Activated naive CD8-positive, alpha-beta T cell (primary cell): Measurements from ENCODE around the gene NELFE.
A peak's percentile ranks its signal among the peaks of the same experiment; 100 is the strongest.
"Not testable (repeated sequence)": the region's sequence is repeated elsewhere in the genome, so short reads cannot be mapped to it uniquely, and the experiment has no call there.

Source experiments
- H3K27ac Mint-ChIP-seq: one replicate; pipeline ENCODE4 v1.8.0; 2021; ENCODE audit warnings: mixed read lengths
- H3K27me3 Mint-ChIP-seq: one replicate; pipeline ENCODE4 v1.8.0; 2021; ENCODE audit warnings: mixed read lengths
- H3K36me3 Mint-ChIP-seq: one replicate; pipeline ENCODE4 v1.8.0; 2021; ENCODE audit warnings: mixed read lengths
- H3K4me1 Mint-ChIP-seq: one replicate; pipeline ENCODE4 v1.8.0; 2021; ENCODE audit warnings: low read depth, mixed read lengths
- H3K4me3 Mint-ChIP-seq: one replicate; pipeline ENCODE4 v1.8.0; 2021; ENCODE audit warnings: mild to moderate bottlenecking, mixed read lengths
- H3K9me3 Mint-ChIP-seq: one replicate; pipeline ENCODE4 v1.8.0; 2021; ENCODE audit warnings: low read depth, mixed read lengths

NELFE gene

DNA sequence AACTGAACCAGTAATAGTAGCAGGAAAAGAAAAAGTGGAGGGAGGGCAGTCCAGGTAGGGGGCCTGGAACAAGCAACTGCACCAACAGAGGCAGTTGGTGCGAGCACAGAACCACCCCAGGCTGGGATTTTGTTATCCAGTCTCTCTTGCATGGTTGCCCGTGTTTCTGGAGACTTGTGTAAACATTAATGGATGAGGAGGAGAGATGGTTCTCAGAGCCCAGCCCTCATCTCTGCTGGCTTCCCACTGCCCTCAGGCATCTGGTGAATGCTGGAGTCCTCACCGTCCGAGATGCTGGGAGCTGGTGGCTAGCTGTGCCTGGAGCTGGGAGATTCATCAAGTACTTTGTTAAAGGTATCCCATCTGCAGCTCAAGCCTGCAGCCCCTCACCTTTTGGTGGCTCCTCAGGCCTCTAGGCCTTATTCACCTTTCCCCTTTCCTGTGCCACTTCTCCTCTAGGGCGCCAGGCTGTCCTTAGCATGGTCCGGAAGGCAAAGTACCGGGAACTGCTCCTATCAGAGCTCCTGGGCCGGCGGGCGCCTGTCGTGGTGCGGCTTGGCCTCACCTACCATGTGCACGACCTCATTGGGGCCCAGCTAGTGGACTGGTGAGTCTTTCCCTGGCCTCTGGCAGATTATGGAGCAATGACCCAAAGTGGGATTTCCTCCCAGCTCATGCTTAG, 21.6 kb upstream of the NELFE start:
- H3K27ac Mint-ChIP-seq, result peak overlapping the region; percentile 89
- not testable (repeated sequence) for H3K9me3 Mint-ChIP-seq, H3K36me3 Mint-ChIP-seq, H3K27me3 Mint-ChIP-seq, H3K4me3 Mint-ChIP-seq
- peaks cover 16% of the 10 kb centered on the region for H3K4me1 Mint-ChIP-seq

DNA sequence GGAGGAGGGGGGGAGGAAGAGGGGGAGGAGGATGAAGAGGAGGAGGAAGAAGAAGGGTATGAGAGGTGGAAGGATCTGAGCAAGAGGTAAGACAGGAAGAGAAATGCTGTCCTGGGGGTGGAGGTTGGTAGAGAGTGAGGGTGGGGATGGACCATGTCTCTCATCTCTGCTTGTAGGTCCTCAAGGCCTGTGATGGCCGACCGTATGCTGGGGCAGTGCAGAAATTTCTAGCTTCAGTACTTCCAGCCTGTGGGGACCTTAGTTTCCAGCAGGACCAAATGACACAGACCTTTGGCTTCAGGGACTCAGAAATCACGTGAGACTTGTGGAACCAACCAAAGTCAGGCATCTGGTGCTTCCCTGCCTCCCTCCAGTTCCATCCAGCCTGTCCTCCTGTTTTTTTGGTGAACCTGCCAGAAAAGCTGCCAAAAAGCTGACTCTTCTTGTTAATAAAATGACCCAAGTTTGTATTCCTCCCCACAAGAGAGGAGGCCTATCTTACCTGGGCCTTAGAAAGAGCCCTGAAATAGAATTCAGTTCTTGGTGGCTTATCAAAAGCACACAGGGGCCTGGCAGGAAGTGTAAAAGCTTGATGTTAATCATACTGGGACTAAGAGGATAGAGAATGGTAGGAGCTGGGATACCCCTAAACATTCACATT, 20.6 kb upstream of the NELFE start:
- H3K27ac Mint-ChIP-seq, result peak overlapping the region; percentile 89
- no peaks in the 10 kb centered on the region for H3K9me3 Mint-ChIP-seq
- no peak overlapping the region for H3K4me3 Mint-ChIP-seq

GRCh38 chr6:31978831-31979230, 20.1 kb upstream of the NELFE start:
- no peak overlapping the region for H3K4me3 Mint-ChIP-seq
- no peaks in the 10 kb centered on the region for H3K27me3 Mint-ChIP-seq
- H3K9me3 Mint-ChIP-seq, result no peaks in the 10 kb centered on the region
- H3K36me3 Mint-ChIP-seq, result no peaks in the 10 kb centered on the region
- H3K27ac Mint-ChIP-seq, result peak overlapping the region; percentile 88
- H3K4me1 Mint-ChIP-seq, result peaks cover 22% of the 10 kb centered on the region

More for the DNA sequence above, 20.6 kb upstream of the NELFE start:
- Mint-ChIP-seq H3K4me1 (peaks cover 19% of the 10 kb centered on the region), H3K27me3 (no peaks in the 10 kb centered on the region), H3K36me3 (no peaks in the 10 kb centered on the region)

DNA sequence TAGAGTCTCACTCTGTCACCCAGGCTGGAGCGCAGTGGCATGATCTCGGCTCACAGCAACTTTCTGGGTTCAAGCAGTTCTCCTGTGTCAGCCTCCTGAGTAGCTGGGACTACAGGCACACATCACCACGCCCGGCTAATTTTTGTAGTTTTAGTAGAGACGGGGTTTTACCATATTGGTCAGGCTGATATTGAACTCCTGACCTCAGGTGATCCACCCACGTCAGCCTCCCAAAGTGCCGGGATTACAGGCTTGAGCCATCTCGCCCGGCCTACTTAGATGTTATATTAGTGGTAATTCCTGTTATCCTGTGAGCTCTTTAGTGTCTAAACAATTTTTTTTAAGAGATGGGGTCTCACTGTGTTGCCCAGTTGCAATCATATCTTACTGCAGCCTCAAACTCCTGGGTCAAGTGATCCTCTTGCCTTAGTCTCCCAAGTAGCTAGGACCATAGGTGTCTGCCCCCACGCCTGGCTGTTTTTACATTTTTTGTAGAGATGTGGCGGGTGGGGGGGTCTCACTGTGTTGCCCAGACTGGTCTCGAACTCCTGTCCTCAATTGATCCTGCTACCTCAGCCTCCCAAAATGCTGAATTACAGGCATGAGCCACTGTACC, 19.2 kb upstream of the NELFE start:
- Mint-ChIP-seq H3K27ac (peak overlapping the region; percentile 88), H3K36me3 (peaks cover 3% of the 10 kb centered on the region), H3K4me3 (no peak overlapping the region), H3K9me3 (no peaks in the 10 kb centered on the region), H3K27me3 (no peaks in the 10 kb centered on the region), H3K4me1 (peaks cover 31% of the 10 kb centered on the region)

DNA sequence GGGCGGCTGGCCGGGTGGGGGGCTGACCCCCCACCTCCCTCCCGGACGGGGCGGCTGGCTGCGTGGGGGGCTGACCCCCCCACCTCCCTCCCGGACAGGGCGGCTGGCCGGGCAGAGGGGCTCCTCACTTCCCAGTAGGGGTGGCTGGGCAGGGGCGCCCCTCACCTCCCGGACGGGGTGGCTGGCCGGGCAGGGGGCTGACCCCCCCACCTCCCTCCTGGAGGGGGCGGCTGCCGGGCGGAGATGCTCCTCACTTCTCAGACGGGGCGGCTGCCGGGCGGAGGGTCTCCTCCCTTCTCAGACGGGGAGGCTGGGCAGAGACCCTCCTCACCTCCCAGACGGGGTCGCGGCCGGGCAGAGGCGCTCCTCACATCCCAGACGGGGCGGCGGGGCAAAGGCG, 17.3 kb upstream of the NELFE start:
- not testable (repeated sequence) for H3K27me3 Mint-ChIP-seq, H3K36me3 Mint-ChIP-seq
- peaks cover 40% of the 10 kb centered on the region for H3K4me1 Mint-ChIP-seq

DNA sequence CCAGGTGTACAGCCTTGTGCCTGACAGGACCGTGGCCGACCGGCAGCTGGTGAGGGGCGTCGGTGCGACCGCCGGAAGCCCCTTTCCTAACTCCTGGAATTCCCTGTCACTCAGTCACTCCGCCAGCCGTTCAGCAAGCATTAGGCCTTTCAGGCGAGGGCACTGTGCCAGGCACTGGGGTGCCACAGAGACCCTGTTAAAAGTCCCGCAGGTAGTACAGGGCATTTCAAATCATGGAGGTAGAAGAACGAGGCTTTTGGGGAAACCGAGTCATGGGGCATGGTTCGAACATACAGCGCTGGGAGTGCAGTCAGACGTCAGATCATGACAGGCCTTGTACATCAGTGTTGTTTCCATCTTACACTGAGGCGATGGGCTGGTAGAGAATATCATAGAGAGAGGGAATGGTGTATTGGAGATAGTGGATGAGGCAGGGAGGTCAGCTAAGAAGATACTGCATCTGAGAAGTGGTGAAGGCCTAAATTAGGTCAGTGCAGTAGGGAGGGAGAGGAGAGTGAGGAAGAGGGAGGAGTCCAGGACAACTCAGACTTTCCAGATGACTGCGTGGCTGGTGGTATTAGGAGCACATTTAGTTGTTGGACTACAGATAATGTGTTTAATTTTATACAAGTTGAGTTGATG, 14.1 kb upstream of the NELFE start:
- H3K9me3 Mint-ChIP-seq, result no peaks in the 10 kb centered on the region
- peaks cover 7% of the 10 kb centered on the region for H3K36me3 Mint-ChIP-seq
- peak overlapping the region; percentile 99 for H3K27ac Mint-ChIP-seq
- no peaks in the 10 kb centered on the region for H3K27me3 Mint-ChIP-seq
- H3K4me1 Mint-ChIP-seq, result peaks cover 40% of the 10 kb centered on the region
- peak overlapping the region; percentile 97 for H3K4me3 Mint-ChIP-seq

More for the DNA sequence above, 17.3 kb upstream of the NELFE start:
- not testable (repeated sequence) for H3K9me3 Mint-ChIP-seq, H3K27ac Mint-ChIP-seq, H3K4me3 Mint-ChIP-seq

GRCh38 chr6:31971993-31972708, 13.4 kb upstream of the NELFE start, which contains the start of gene DXO:
Gene DXO (minus strand): TSS chr6:31972138. CDS start chr6:31971675, 463 bp downstream.
- peaks cover 7% of the 10 kb centered on the region for H3K36me3 Mint-ChIP-seq
- H3K27me3 Mint-ChIP-seq, result no peaks in the 10 kb centered on the region
- peaks cover 40% of the 10 kb centered on the region for H3K4me1 Mint-ChIP-seq
- H3K9me3 Mint-ChIP-seq, result no peaks in the 10 kb centered on the region
- H3K4me3 Mint-ChIP-seq, result peak within 1 kb of the TSS; percentile 97
- peak within 1 kb of the TSS; percentile 99 for H3K27ac Mint-ChIP-seq

DNA sequence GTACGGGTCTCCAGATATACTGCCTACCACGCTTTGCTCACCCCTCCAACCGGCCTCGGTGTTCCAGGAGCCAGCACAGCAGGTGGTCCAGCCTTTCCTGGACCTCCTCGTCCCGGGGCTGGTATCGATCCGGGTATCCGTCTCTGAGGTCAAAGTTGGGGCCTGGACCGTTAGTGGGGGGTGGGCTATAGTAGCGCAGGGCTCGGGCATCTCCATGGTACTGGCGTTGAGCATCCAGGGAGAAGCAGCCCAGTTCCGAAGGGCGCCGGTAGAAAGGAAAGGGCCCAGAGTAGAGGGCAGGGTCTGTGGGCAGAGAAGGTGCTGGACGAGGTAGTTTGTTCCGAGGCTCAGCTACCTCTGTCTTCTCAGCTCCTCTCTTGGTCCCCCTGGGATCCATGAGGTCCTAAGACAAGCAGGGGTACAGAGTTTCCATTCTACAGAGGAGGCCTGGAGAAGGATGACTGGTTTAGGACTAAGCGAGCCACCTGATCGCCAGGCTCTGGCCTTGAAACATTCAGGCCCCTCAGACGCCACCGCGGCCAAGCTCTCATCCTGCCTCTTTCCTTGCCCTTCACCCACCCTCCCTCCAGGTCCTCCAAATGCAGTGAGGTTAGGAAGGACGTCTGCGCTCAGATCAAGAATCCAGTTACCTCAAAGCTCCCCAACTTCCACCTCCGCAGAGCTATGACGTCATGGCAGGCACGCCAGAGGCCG, 12.7 kb upstream of the NELFE start:
- Mint-ChIP-seq H3K4me1 (peaks cover 40% of the 10 kb centered on the region), H3K27ac (peak overlapping the region; percentile 99), H3K27me3 (no peaks in the 10 kb centered on the region), H3K4me3 (peak overlapping the region; percentile 97), H3K9me3 (no peaks in the 10 kb centered on the region), H3K36me3 (peaks cover 7% of the 10 kb centered on the region)

GRCh38 chr6:31970604-31971271, 12.0 kb upstream of the NELFE start:
- Mint-ChIP-seq H3K27ac (peak overlapping the region; percentile 99), H3K36me3 (peaks cover 7% of the 10 kb centered on the region), H3K4me3 (peak overlapping the region; percentile 97), H3K9me3 (no peaks in the 10 kb centered on the region), H3K4me1 (peaks cover 40% of the 10 kb centered on the region), H3K27me3 (no peaks in the 10 kb centered on the region)

- peak overlapping the region; percentile 99 for H3K27ac Mint-ChIP-seq
- H3K27me3 Mint-ChIP-seq, result no peaks in the 10 kb centered on the region
- H3K4me1 Mint-ChIP-seq, result peaks cover 40% of the 10 kb centered on the region
- peak overlapping the region; percentile 97 for H3K4me3 Mint-ChIP-seq
- no peaks in the 10 kb centered on the region for H3K9me3 Mint-ChIP-seq
- peaks cover 7% of the 10 kb centered on the region for H3K36me3 Mint-ChIP-seq
These were observed 11.2 kb upstream of the NELFE start for GRCh38 chr6:31969712-31970603.

DNA sequence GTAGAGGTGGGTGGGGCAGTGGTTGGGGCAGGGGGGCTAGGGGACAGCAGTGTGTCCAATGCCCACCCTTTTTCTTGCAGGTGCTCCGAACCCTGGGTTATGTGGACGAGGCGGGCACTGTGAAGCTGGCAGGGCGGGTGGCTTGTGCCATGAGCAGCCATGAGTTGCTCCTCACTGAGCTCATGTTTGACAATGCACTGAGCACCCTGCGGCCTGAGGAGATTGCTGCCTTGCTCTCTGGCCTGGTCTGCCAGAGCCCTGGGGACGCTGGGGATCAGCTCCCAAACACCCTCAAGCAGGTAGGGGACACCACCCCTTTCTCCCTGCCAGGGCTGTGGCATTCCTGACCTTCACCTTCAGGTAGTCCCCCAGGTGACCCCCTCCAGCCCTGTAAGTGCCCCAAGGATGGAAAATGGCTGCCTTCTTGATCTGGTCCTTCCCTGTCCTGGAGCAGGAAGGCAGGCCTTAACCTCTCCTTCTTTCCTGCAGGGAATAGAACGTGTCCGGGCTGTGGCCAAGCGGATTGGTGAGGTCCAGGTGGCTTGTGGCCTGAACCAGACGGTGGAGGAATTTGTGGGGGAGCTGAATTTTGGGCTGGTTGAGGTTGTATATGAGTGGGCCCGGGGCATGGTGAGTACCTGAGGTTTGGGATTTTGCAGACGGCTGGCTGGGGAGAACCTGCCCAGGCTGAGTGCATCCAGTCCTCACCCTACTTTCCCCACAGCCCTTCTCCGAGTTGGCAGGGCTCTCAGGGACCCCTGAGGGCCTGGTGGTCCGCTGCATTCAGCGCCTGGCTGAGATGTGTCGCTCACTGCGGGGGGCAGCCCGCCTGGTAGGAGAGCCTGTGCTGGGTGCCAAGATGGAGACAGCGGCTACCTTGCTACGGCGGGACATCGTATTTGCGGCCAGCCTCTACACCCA, 10.3 kb upstream of the NELFE start:
- Mint-ChIP-seq H3K27ac (peak overlapping the region; percentile 46), H3K27me3 (no peaks in the 10 kb centered on the region), H3K4me1 (peaks cover 35% of the 10 kb centered on the region), H3K9me3 (no peaks in the 10 kb centered on the region), H3K4me3 (no peak overlapping the region), H3K36me3 (peaks cover 7% of the 10 kb centered on the region)

DNA sequence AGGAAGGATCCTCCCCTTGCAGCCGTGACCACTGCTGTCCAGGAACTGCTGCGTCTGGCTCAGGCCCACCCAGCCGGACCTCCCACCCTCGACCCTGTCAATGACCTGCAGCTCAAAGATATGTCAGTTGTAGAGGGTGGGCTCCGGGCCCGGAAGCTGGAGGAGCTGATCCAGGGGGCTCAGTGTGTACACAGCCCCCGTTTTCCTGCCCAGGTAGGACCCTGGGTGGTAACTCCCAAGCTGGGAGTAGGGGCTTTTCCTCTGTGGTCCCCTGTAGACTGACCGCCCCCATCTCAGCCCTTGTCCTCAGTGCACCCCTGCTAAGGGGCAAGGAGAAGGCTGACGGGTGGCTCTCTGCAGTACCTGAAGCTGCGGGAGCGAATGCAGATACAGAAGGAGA, 9.6 kb upstream of the NELFE start:
- Mint-ChIP-seq H3K4me3 (no peak overlapping the region), H3K27ac (no peak overlapping the region), H3K9me3 (no peaks in the 10 kb centered on the region), H3K36me3 (peaks cover 6% of the 10 kb centered on the region), H3K27me3 (no peaks in the 10 kb centered on the region), H3K4me1 (peaks cover 28% of the 10 kb centered on the region)
